Glomerular visceral epithelial cell (primary cell): ENCODE data around the gene FHL2.
"Not testable (repeated sequence)": the region's sequence is repeated elsewhere in the genome, so short reads cannot be mapped to it uniquely, and the experiment has no call there.

Experiments
- DNase-seq: peaks from one replicate; pipeline ENCODE4 v3.0.0-alpha.2; 2016; ENCODE audit errors: extremely low spot score

The FHL2 gene

GRCh38 chr2:105398336-105399206 lies at the start of gene FHL2:
FHL2 (minus strand) TSS chr2:105399051; CDS start chr2:105386516, 12,535 bp downstream.
- DNase-seq, result peak; percentile 92

- DNase-seq, result no peak
These were observed 48.6 kb upstream of the FHL2 start for GRCh38 chr2:105447476-105447875.

GRCh38 chr2:105446501-105446900 lies 47.6 kb upstream of the FHL2 start:
- DNase-seq, result no peak

- no peak for DNase-seq
These were observed 47.1 kb upstream of the FHL2 start for GRCh38 chr2:105445976-105446375.

GRCh38 chr2:105445498-105445897 lies 46.6 kb upstream of the FHL2 start:
- no peak for DNase-seq

- no peak for DNase-seq
These were observed 45.1 kb upstream of the FHL2 start for GRCh38 chr2:105443617-105444598.

GRCh38 chr2:105442721-105443120 lies 43.9 kb upstream of the FHL2 start:
- DNase-seq, result no peak

GRCh38 chr2:105442056-105442455 lies 43.2 kb upstream of the FHL2 start:
- no peak for DNase-seq

- peak; percentile 21 for DNase-seq
These were observed 40.3 kb upstream of the FHL2 start for GRCh38 chr2:105439141-105439540.

- no peak for DNase-seq
These were observed 39.5 kb upstream of the FHL2 start for GRCh38 chr2:105438104-105438929.

- no peak for DNase-seq
These were observed 38.9 kb upstream of the FHL2 start for GRCh38 chr2:105437708-105438103.

- no peak for DNase-seq
These were observed 33.9 kb upstream of the FHL2 start for GRCh38 chr2:105432749-105433148.

- DNase-seq, result no peak
These were observed 33.2 kb upstream of the FHL2 start for GRCh38 chr2:105432044-105432399.

GRCh38 chr2:105431367-105432043 lies 32.7 kb upstream of the FHL2 start:
- DNase-seq, result no peak

GRCh38 chr2:105428387-105429018 lies 29.7 kb upstream of the FHL2 start:
- DNase-seq, result no peak

- DNase-seq, result no peak
These were observed 28.6 kb upstream of the FHL2 start for GRCh38 chr2:105427485-105427884.

- DNase-seq, result no peak
These were observed 27.9 kb upstream of the FHL2 start for GRCh38 chr2:105426626-105427292.

- no peak for DNase-seq
These were observed 27.2 kb upstream of the FHL2 start for GRCh38 chr2:105425936-105426625.

- DNase-seq, result not testable (repeated sequence)
These were observed 26.0 kb upstream of the FHL2 start for GRCh38 chr2:105424836-105425235.
